NCI-H774 (cell line): ENCODE data around the gene TSPAN18.
A peak's percentile ranks its signal among the peaks of the same experiment; 100 is the strongest.

Experiments
- DNase-seq: peaks from one replicate; lab custom pipeline; 2025; lab: John Stamatoyannopoulos, UW

The TSPAN18 gene

GRCh38 chr11:44889266-44889665 is 162.5 kb downstream of the TSPAN18 start:
- no peak for DNase-seq

- DNase-seq, result no peak
Measured at GRCh38 chr11:44892843-44893242, 166.1 kb downstream of the TSPAN18 start.

- DNase-seq, result no peak
Measured at GRCh38 chr11:44893308-44893822, 166.6 kb downstream of the TSPAN18 start.

- DNase-seq, result peak; percentile 32
Measured at GRCh38 chr11:44893846-44894617, 167.3 kb downstream of the TSPAN18 start.

GRCh38 chr11:44899959-44900358 is 173.2 kb downstream of the TSPAN18 start:
- no peak for DNase-seq

- DNase-seq, result no peak
Measured at GRCh38 chr11:44901120-44901633, 174.4 kb downstream of the TSPAN18 start.

GRCh38 chr11:44901786-44902185 is 175.0 kb downstream of the TSPAN18 start:
- no peak for DNase-seq

- DNase-seq, result no peak
Measured at GRCh38 chr11:44903035-44903434, 176.3 kb downstream of the TSPAN18 start.

GRCh38 chr11:44903518-44903917 is 176.8 kb downstream of the TSPAN18 start:
- DNase-seq, result no peak

GRCh38 chr11:44904261-44905020 is 177.7 kb downstream of the TSPAN18 start:
- no peak for DNase-seq

- DNase-seq, result no peak
Measured at GRCh38 chr11:44905131-44905866, 178.5 kb downstream of the TSPAN18 start.

- DNase-seq, result no peak
Measured at GRCh38 chr11:44906649-44907048, 179.9 kb downstream of the TSPAN18 start.

- no peak for DNase-seq
Measured at GRCh38 chr11:44909557-44909956, 182.8 kb downstream of the TSPAN18 start.

GRCh38 chr11:44910591-44910990 is 183.8 kb downstream of the TSPAN18 start:
- no peak for DNase-seq

GRCh38 chr11:44911029-44911814 is 184.5 kb downstream of the TSPAN18 start:
- peak; percentile 69 for DNase-seq

- no peak for DNase-seq
Measured at GRCh38 chr11:44912270-44912987, 185.7 kb downstream of the TSPAN18 start.

- no peak for DNase-seq
Measured at GRCh38 chr11:44913502-44913901, 186.7 kb downstream of the TSPAN18 start.

GRCh38 chr11:44914105-44914504 is 187.3 kb downstream of the TSPAN18 start:
- no peak for DNase-seq

- DNase-seq, result no peak
Measured at GRCh38 chr11:44915004-44915403, 188.2 kb downstream of the TSPAN18 start.

GRCh38 chr11:44915621-44916020 is 188.9 kb downstream of the TSPAN18 start:
- no peak for DNase-seq

GRCh38 chr11:44916331-44916730 is 189.6 kb downstream of the TSPAN18 start:
- DNase-seq, result no peak
